ENCODE measurements around the gene PPFIA4.

PPFIA4 gene

GRCh38 chr1:203076031-203076511 is 49.8 kb downstream of the PPFIA4 start:
- DNase-seq = no peak
- in situ Hi-C loops (cut with MboI; ENCODE audit: low pct_unique_long_range_greater_than_20kb, low sequenced_read_pairs) = no loop called here

- in situ Hi-C loops (cut with MboI; ENCODE audit: low pct_unique_long_range_greater_than_20kb, low sequenced_read_pairs) = no loop called here
- DNase-seq = no peak
Observed at GRCh38 chr1:203077367-203077766, 51.1 kb downstream of the PPFIA4 start.

GRCh38 chr1:203077956-203078355 is 51.7 kb downstream of the PPFIA4 start:
- DNase-seq = no peak
- in situ Hi-C loops (cut with MboI; ENCODE audit: low pct_unique_long_range_greater_than_20kb, low sequenced_read_pairs) = no loop called here

DNA sequence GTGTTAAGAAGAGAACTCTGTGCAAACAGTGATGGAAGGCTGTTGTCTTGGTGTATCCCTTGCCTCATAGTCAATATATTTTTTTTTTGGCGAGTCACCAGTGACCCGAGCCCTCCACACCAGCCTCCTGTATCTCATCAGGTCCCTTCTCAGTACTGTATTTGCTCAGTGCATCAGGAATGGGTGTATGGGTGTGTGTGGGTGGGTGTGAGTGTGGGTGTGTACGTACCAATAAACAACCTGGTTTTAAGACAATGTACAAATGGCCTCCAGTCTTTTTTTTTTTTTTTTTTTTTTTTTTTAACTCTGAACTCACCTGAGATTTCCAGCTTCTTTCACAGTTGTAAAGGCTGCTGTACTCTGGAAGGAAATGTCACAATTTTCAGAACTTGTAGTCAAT is 52.2 kb downstream of the PPFIA4 start:
- DNase-seq = no peak
- in situ Hi-C loops (cut with MboI; ENCODE audit: low pct_unique_long_range_greater_than_20kb, low sequenced_read_pairs) = no loop called here

- no peak for DNase-seq
- in situ Hi-C loops (cut with MboI; ENCODE audit: low pct_unique_long_range_greater_than_20kb, low sequenced_read_pairs) = no loop called here
Observed at GRCh38 chr1:203080456-203080855, 54.2 kb downstream of the PPFIA4 start.

DNA sequence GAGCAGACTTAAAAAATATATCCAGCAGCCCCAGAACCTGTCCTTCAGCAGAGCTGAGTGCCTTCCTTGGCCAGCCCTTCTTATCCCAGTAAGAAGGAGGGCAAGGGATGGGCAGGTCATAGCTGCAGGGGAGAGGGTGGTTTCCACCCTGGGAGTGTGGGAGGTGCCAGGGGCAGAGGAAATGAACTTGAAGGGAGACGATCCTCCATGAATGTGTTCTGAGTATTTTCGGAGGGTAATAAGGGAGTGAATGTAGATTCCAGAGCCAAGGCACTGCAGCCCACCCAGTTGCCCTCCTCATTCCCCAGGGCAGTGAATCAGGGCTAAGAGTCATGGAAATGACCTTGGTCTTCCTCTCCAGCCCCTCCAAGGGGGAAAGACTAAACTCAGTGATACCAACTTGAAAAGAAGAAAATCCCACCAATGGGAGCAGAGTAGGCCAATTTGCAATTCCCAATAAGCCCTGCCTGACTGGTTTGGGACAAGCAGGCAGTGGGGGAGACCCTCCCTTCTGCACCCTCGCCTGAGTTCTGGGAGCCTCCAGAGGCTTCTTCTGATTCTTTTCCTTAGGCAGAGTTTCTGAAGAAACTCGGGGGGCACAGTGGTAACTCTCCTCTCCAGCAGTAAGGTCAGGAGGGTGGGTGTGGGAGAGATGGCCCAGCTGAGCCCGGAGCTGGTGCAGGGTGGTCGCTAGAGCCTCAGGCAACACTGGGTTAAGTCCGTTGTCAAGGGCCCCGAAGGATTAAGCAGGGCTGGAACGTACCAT is 55.4 kb downstream of the PPFIA4 start:
- no peak for DNase-seq
- in situ Hi-C loops (cut with MboI; ENCODE audit: low pct_unique_long_range_greater_than_20kb, low sequenced_read_pairs) = no loop called here

- no peak for DNase-seq
- in situ Hi-C loops (cut with MboI; ENCODE audit: low pct_unique_long_range_greater_than_20kb, low sequenced_read_pairs) = no loop called here
Observed at GRCh38 chr1:203082231-203082505, 55.9 kb downstream of the PPFIA4 start.

- in situ Hi-C loops (cut with MboI; ENCODE audit: low pct_unique_long_range_greater_than_20kb, low sequenced_read_pairs) = no loop called here
- DNase-seq = peak; percentile 43
Observed at GRCh38 chr1:203082571-203083462, 56.5 kb downstream of the PPFIA4 start.

- in situ Hi-C loops (cut with MboI; ENCODE audit: low pct_unique_long_range_greater_than_20kb, low sequenced_read_pairs) = no loop called here
- DNase-seq = peak; percentile 28
Observed at GRCh38 chr1:203083463-203083921, 57.2 kb downstream of the PPFIA4 start.

GRCh38 chr1:203084588-203085527 is 58.6 kb downstream of the PPFIA4 start:
- in situ Hi-C loops (cut with MboI; ENCODE audit: low pct_unique_long_range_greater_than_20kb, low sequenced_read_pairs) = no loop called here
- DNase-seq = peak; percentile 50

DNA sequence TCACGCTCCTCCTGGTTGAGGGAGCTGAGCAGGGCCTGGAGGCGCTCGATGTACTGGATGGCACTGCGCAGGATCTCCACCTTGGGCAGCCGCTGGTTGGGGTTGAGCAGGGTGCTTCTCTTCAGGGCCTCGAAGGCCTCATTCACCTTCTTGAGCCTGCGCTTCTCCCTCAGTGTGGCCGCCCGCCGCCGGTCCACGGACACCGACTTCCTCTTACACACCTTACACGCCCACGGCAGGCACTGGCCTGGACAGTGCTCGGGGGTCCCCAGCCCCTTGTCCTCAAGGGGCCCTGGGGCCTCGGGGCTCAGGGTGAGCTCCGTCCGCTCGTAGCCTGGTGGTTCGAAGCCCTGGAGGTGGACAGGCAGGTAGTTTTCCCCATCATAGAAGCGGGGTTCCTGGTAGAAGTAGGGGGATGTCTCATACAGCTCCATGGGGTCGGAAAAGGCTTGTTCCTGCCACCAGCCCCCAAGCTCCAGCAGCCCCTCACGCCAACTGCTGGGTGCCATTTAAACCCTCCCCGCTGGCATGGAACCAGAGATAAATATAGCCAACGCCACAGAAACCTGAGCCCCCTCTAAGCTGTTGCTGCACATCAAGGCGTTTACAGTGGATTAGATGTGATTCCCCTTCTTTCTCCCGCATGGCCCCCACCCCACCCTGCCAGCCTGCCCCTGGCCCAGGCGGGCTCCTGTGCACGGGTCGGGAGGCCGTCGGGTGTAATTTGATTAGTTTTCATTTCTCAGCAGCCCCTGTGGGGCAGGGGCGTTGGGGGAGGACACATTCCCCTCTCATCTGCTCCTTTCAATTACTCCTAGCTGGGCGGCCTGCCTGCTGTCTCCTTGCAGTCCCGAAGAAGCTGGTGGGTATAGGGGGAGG is 59.5 kb downstream of the PPFIA4 start, which contains the start of gene MYOG:
TSS of gene MYOG (minus strand) at position 485 of the 879 bp plus-strand sequence. CDS start at position 434, 51 bp downstream.
- in situ Hi-C loops (cut with MboI; ENCODE audit: low pct_unique_long_range_greater_than_20kb, low sequenced_read_pairs) = no loop called here
- no peak for DNase-seq

DNA sequence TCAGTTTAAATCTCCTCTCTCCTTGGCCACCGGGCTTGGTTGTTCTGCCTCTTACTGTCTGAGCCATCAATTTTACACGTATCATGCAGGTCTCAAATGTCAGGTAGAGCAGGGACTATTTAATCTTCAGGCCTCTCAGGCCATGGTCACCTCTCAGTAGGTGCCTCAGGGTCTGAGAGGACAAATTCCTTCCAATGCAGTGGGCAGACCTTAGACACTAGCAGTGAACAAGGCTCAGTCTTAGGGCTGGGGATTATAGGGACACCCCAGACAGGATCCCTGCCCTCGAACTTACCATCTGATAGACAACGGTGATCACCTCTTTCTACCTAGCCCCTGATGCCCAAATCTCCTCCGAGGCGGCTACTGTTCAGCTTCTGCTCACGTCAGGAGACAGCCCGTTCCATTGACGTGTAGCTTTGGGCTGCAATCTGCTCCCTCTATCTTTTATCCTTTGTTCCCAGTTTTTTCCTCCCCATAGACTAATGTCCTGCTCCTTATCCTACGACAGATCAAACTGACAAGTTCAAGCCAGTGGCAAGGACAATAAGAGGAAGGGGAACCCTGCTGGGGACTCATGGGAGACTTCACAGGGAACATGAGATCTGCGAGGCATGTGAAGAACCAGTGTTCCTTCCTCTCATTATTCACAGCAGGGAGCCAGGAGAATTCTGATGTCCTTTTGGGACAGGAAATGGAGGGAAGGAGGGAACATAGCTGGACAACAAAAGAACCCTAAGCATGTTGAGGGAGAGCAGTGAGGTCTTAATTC is 60.9 kb downstream of the PPFIA4 start:
- in situ Hi-C loops (cut with MboI; ENCODE audit: low pct_unique_long_range_greater_than_20kb, low sequenced_read_pairs) = no loop called here
- DNase-seq = no peak

DNA sequence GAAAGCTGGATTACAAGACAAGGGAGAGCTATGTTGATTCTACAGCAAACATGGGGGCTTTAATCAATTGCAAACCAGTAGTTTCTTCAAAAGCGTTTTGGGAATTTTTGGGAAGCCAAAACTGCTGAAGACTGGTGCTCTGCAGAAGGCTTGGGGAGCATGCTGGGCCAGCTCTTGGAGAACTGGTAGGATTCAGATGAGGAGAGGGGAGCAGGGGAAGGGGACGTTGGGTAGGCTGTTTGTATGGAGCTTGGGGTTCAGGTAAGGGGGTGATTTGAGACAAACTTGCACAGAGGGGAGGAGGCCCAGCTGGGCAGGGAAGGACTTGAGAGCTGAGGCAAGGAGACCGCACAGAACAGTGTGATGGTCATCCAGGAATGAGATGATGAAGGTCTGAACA is 62.1 kb downstream of the PPFIA4 start:
- in situ Hi-C loops (cut with MboI; ENCODE audit: low pct_unique_long_range_greater_than_20kb, low sequenced_read_pairs) = no loop called here
- DNase-seq = no peak

DNA sequence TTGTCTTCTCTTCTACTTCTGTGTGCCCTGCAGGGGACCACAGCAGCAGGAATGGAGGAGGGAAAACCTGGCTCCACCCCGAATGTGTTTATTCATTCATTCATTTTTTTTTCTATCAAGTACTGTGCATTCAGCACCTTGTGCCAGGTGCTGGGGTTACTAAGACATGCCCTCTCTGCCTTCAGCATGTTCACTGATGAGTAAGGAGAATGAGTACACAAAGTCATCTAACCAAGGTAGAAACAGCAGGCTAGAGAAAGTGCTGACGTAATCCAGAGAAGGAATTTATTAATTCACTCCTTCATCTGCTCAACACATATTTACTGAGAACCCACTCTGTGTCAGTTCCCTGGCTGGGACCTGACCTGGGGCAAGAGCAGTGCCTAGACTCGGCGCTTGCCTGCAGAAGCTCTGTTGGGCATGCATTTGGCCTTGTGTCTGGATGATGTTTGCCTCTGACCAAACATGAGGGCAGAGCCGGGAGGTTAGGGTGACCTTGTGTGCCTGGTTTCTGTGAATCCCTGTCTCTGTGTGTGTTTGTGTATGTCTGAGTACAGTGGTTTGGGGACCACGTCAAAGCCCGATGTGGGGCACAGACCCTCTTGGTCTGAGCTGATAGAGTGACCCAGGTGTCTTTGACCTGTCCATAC is 62.8 kb downstream of the PPFIA4 start:
- in situ Hi-C loops (cut with MboI; ENCODE audit: low pct_unique_long_range_greater_than_20kb, low sequenced_read_pairs) = no loop called here
- DNase-seq = no peak

DNA sequence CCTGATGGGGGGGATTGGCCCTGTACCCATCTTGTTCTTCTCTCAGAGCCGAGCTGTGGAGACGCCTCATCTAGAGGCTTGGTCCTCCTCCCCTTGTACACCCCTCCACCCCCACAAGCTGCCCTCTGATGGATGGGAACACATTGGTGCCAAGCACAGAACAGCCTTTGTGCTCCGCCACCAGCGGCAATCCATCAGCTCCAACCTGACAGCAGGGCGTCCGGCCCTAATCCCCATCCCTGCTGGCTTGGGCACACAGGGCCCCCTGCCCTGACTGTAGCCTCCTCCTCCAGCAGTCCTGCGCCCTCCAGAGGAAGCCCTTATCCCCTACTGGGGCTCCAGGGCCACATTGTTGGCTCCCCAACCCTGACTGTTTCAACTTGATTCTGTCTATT is 63.4 kb downstream of the PPFIA4 start:
- in situ Hi-C loops (cut with MboI; ENCODE audit: low pct_unique_long_range_greater_than_20kb, low sequenced_read_pairs) = no loop called here
- DNase-seq = no peak

- DNase-seq = no peak
- in situ Hi-C loops (cut with MboI; ENCODE audit: low pct_unique_long_range_greater_than_20kb, low sequenced_read_pairs) = no loop called here
Observed at GRCh38 chr1:203090421-203091198, 64.3 kb downstream of the PPFIA4 start.

DNA sequence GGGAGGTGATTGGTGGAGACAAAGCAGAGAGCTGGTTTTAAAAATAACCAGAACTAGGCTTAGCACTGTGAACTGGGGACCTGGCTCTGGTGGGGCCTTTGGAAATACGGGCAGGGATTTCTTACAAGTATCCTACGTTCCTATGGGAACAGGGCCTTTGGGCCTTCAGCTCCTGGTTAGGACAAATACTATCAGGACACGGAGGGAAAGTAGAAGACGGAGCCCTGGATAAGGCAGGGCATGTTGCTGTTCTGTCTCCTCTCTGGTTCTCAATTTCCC is 64.8 kb downstream of the PPFIA4 start:
- in situ Hi-C loops (cut with MboI; ENCODE audit: low pct_unique_long_range_greater_than_20kb, low sequenced_read_pairs) = no loop called here
- DNase-seq = no peak

All from KBM-7 (cell line).